ENCODE results near the gene CHAD.

Gene CHAD

GRCh38 chr17:50464121-50464520 lies 4.6 kb downstream of the CHAD start:
- TF ChIP-seq CTCF (IDR thresholded peaks at IDR 0.05) = no peak

GRCh38 chr17:50462446-50462845 lies 6.2 kb downstream of the CHAD start:
- TF ChIP-seq CTCF (IDR thresholded peaks at IDR 0.05) = no peak

- TF ChIP-seq CTCF (IDR thresholded peaks at IDR 0.05) = no peak
These were observed 7.0 kb downstream of the CHAD start for GRCh38 chr17:50461550-50462132.

- no peak for TF ChIP-seq CTCF (IDR thresholded peaks at IDR 0.05)
These were observed 7.7 kb downstream of the CHAD start for GRCh38 chr17:50460831-50461526.

- no peak for TF ChIP-seq CTCF (IDR thresholded peaks at IDR 0.05)
These were observed 8.9 kb downstream of the CHAD start for GRCh38 chr17:50459756-50460155.

GRCh38 chr17:50458701-50459676 lies 9.7 kb downstream of the CHAD start:
- TF ChIP-seq CTCF (IDR thresholded peaks at IDR 0.05) = no peak

GRCh38 chr17:50458270-50458669 lies 10.4 kb downstream of the CHAD start:
- no peak for TF ChIP-seq CTCF (IDR thresholded peaks at IDR 0.05)

All from LNCAP (cell line).